Hindlimb muscle (tissue), 1 donor: ENCODE data around the gene SYNE1. TPM values are rescaled to one million over a fixed set of nuclear protein-coding genes. Genes with fewer than 3 reads are reported as not detected.
A peak's percentile ranks its signal among the peaks of the same experiment; 100 is the strongest.
"Not testable (repeated sequence)": the region's sequence is repeated elsewhere in the genome, so short reads cannot be mapped to it uniquely, and the experiment has no call there.

Source experiments
- DNase-seq: peaks from one replicate; pipeline ENCODE4 v3.0.0-alpha.2; 2013
- polyA plus RNA-seq: library from polyadenylated mRNA; unstranded; fragments of 120-200 nt; gene quantifications from one replicate; pipeline ENCODE4 v1.2.1, GENCODE V29; 2013; ENCODE audit not compliant: insufficient read length

Gene SYNE1
- polyA plus RNA-seq: 148 TPM

- no peak for DNase-seq
These were observed at the start of gene SYNE1 for GRCh38 chr6:152637296-152638047. SYNE1 (minus strand) TSS chr6:152637362; CDS start chr6:152628331, 9,031 bp downstream.

DNA sequence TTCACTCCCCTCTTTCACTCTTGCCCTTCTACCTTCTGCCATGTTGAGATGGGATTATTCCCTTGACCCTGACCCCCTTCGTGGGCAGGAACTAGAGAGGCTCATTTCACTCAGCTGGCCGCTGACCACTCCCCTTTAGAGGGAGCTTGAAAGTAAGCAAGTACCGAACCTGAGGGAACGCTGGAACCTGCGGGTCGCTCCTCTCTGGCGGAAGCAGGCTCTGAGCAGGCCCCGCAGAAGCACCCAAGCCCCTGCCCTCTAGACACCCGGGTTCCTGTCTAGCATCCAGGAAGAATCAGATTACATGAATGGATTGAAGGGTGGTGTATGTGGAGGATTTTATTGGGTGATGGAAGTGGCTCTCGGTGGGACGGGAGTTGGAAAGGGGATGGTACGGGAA lies 48.7 kb upstream of the SYNE1 start:
- no peak for DNase-seq

GRCh38 chr6:152682935-152683334 lies 45.8 kb upstream of the SYNE1 start:
- DNase-seq: not testable (repeated sequence)

DNA sequence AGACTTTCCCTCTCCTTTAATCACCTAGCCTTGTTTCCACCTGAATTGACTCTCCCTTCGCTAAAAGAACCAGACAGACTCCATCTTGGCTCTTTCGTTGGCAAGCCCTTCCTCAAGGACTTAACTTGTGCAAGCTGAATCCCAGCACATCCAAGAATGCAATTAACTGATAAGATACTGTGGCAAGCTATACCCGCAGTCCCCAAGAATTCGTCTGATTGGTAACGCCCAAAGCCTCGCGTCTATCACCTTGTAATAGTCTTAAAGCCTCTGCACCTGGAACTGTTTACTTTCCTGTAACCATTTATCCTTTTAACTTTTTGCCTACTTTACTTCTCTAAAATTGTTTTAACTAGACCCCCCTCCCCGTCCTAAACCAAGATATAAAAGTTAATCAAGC lies 45.0 kb upstream of the SYNE1 start:
- DNase-seq: no peak

DNA sequence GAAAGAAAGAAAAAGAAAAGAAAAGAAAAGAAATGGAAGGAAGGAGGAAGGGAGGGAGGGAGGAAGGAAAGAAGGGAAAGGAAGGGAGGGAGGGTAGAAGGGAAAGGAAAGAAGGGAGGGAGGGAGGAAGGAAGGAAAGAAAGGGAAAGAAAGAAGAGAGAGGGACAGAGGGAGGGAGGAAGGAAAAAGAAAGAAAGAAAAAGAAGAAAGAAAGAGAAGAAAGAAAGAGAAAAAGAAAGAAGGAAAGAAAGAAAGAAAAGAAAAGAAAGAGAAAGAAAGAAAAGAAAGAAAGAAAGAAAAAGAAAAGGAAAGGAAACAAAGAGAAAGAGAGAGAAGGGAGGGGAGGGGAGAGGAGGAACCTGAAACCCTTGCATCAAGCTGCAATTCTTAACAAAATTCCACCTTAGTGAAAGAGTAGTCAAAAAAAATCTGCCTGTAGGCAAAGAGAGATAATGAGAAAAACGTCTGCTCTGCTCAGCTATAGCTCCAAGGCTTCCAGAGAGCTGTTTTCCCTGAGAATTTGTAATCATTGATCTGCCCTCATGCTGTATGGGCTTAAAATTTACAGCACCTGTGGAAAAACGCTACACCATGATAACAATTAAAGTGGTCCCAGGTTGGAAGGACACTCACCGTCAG lies 43.8 kb upstream of the SYNE1 start:
- DNase-seq: peak; percentile 15

- no peak for DNase-seq
These were observed 43.0 kb upstream of the SYNE1 start for GRCh38 chr6:152680151-152680550.

- no peak for DNase-seq
These were observed 36.1 kb upstream of the SYNE1 start for GRCh38 chr6:152673236-152673635.

DNA sequence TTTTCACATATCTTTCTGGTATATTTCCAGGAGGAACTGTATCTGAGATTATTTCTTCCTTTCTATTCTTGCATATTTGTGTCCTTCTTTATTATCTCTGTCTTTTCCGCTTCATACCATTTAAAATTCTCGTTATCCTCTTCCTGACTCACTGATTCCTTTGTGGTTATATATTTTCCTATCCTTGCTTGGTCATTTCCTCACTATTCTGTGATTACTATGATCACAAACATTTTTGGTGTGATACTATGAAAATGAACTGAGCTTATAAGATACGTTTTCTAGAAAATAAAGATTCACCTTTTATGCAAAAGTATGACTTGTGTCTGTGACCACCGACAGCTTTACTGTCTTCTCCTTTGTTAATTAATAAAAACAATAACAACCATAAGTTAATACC lies 34.0 kb upstream of the SYNE1 start:
- DNase-seq: no peak

DNA sequence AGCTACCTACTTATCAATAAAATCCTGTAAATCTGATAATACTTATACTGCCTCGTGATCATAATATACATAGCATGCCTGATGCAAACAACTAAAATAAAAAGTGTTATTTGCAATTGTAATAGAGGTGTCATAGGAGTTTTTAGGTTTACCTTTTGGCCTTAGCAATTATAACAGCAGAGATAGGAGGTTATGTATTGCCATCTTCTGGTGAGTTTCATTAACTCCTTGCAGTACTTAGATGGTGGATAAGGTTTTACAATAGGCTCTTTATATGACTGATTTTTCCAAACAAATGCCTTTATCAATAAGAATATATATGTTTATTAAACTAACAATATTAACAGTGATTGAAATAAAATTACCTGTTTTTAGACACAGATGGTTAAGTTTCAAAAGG lies 32.7 kb upstream of the SYNE1 start:
- DNase-seq: peak; percentile 8

GRCh38 chr6:152661776-152662175 lies 24.6 kb upstream of the SYNE1 start:
- no peak for DNase-seq

GRCh38 chr6:152651986-152652385 lies 14.8 kb upstream of the SYNE1 start:
- DNase-seq: no peak

GRCh38 chr6:152648105-152648504 lies 10.9 kb upstream of the SYNE1 start:
- peak; percentile 76 for DNase-seq

DNA sequence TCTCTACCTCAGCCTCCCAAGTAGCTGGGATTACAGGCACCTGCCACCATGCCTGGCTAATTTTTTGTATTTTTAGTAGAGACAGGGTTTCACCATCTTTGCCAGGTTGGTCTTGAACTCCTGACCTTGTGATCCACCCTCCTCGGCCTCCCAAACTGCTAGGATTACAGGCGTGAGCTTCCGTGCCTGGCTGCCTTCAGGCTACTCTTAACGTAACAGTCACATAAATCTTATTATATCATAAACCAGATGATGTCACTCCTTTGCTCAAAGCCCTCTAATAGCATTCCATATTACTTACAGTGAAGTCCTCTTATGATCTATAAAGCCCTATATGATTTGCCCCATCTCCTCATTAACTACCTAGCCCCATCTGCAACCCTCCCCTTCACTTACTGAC lies 9.6 kb upstream of the SYNE1 start:
- DNase-seq: not testable (repeated sequence)

DNA sequence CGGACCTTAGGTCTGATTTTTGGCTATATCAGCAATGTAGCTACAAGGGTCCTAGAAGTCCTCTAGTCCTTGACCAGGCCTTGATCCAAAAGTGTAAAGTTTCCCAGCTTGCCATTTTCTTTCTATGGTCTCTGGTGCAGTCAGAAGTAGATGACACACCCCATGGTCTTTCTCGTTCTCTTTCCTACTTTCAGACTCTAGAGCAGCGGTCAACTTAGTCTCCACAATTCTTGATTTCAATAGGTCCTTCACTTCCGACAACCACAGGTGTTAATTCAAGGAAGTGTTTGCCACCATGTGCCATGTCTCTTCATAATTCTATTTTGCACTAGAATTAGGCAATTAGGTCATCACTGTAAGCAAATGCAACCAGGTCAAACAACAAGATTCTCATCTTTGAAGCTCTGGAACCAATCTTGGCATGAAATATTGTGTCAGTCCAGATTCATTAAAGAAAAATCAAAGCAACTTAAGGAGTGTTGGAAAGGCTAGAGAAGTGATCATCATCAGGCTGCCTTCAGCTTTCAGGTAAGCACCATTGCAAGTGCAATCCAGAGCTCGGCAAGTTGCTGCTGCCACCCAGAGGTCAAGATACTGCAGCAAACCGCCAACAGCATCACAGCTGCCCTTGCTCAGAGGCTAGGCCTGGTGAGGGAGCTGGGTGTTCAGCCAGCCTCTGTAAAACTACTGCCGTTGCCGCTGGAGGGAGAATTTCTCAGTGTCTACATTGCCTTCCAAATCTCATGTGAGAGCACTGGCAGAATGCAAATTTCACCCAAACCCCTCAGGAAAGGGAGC lies 5.6 kb upstream of the SYNE1 start:
- no peak for DNase-seq

GRCh38 chr6:152636609-152637295 lies 410 bp downstream of the SYNE1 start:
- DNase-seq: peak; percentile 27

- DNase-seq: peak; percentile 13
These were observed 1.0 kb downstream of the SYNE1 start for GRCh38 chr6:152636021-152636608.

- no peak for DNase-seq
These were observed 2.4 kb downstream of the SYNE1 start for GRCh38 chr6:152634773-152635172.

DNA sequence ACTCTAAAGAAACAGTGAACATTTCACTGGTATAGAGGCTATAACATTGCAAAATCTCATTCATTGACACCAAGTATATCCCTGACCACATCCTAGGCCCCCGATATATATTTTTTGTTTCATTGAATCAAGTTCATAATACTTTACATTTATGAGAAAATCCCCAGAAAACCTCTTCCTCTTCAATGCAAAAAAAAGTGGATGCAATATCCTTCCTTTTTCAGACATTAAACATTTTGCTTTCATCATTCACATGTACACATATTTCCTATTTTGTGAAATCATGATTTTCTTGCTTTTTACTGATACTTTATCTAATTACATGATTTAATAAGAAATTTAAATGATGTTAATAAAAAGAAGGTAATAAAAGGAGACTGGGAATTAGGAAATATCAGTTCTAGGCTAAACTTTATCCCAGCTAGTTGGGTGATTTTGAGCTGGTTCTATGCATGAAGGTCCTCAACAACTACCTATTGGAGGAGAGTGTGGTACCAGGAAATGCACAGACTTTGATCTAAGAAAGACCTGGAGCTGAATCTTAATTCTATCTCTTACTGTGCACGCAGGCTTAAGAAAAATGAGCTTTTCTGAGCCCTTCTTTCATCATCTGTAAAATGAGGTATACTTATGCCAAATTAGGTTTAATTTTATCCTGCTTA lies 4.9 kb downstream of the SYNE1 start:
- DNase-seq: no peak

- no peak for DNase-seq
These were observed 5.8 kb downstream of the SYNE1 start for GRCh38 chr6:152631376-152631775.

GRCh38 chr6:152630832-152631231 lies 6.3 kb downstream of the SYNE1 start:
- no peak for DNase-seq

DNA sequence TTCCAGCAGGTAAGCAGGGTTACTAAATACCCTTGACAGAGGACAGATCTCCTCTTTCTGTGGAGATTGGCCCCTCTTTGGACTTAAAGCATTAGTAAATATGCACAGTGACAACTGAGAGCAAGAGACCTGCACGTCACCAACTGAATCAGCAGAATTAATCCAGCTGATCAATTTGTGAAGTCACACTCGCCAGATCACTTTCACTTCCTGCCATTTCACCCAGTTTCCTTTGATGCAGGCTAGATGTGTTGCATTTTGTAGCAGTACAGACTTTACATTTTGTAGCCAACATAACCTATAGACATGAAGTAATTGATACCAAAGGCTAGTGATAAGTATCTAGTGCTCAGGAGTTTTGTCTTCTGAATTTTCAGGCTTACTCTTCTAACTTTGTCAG lies 11.9 kb downstream of the SYNE1 start:
- DNase-seq: no peak

- DNase-seq: not testable (repeated sequence)
These were observed 22.4 kb downstream of the SYNE1 start for GRCh38 chr6:152614776-152615175.
